ENCODE measurements around the gene HOXD9.

HOXD9 gene

GRCh38 chr2:176157499-176158185, 35.1 kb downstream of the HOXD9 start:
- no peak for DNase-seq

DNA sequence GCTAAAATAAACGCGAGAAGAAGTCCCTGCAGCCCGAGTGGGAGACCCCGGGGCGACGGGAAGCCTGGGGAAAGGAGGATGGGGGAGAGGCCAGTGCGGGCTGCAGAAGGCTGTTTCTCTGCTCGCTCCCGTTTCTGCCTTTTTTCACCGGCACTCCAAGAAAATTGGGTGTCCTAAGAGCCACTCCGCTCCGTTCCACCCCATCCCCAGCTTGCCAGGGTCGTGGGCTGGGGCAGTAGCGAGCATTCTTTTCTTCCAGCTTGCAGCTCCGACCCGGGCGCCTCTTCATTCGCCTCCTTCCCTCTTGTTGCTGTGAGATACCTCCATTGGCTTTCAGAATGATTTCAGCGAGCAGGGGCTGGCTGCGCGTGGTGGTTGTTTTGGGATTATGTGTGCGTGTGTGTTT, 35.7 kb downstream of the HOXD9 start:
- DNase-seq = no peak

DNA sequence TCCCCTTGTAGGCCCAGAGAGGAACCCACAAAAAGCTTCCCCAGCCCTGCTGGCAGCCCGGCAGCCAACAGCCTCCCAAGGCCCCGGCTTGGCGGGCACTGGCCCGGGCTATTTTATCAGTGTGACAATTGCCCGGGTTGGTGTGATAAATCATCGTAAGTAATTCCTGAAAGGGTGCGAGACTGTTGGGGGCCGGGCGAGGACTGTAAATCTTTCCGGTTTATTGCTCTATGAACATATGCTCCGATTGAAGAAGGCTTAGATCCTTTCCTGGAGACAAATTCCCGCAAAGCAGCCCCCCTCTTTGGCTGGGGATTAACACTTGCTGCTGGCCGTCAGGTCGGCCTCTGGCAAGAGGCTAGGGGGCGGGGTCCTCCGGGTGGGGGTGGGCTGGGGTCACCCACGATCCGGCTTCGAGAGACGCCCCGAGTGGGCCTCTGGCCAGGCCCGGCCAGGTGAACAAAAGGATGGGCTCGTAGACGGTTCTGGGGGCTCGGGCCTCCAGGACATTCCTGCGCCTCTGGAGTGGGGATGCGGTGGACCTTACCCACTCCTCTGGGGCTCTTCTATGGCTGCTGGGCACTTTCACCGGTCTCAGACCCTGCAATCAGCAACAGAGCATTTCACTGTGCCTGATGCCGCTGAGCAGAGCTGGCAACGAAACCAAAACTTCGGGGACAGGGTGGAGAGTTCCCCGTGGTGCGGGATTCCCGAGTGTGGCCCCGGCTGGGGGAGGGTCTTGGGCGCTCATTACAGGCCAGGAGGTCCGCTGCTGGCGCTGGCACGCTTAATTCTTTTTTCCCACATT, 36.5 kb downstream of the HOXD9 start:
- no peak for DNase-seq

- DNase-seq = no peak
These were observed 37.2 kb downstream of the HOXD9 start for GRCh38 chr2:176159663-176160250.

DNA sequence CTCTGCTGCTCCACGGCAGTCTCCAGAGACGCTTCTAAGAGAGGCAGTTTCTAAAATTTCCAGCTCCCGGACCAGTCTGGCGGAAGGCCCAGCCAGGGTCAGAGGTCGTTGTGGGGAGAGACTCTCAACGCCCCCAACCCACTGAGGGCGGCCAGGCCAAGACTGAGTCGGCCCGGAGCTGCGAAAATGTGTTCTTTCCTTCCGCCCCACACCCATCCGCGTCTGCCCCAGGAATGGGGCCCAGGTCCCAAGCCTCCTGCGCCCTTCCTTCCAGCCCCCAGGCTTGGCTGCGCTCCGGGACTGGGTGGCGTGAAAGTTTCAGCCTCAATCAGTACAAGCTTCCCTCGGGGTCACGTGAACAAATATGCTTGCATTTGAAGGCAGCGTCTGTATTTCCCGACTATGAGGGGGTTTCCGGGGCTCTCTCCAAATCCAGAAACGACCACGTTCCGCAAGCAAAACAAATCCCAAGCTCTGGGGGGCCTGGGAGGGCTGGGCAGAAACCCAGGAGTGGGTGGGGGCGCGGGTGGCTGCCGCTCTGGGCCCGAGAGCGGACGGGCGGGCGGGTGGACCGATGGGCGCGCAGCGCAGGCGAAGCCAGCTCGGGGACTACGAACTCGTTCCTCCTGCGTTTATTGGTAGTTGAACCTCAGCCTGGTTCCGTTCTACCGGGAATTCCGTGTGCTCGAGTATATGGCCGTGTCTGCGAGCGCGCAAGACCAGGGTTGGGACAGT, 37.9 kb downstream of the HOXD9 start:
- DNase-seq = no peak

DNA sequence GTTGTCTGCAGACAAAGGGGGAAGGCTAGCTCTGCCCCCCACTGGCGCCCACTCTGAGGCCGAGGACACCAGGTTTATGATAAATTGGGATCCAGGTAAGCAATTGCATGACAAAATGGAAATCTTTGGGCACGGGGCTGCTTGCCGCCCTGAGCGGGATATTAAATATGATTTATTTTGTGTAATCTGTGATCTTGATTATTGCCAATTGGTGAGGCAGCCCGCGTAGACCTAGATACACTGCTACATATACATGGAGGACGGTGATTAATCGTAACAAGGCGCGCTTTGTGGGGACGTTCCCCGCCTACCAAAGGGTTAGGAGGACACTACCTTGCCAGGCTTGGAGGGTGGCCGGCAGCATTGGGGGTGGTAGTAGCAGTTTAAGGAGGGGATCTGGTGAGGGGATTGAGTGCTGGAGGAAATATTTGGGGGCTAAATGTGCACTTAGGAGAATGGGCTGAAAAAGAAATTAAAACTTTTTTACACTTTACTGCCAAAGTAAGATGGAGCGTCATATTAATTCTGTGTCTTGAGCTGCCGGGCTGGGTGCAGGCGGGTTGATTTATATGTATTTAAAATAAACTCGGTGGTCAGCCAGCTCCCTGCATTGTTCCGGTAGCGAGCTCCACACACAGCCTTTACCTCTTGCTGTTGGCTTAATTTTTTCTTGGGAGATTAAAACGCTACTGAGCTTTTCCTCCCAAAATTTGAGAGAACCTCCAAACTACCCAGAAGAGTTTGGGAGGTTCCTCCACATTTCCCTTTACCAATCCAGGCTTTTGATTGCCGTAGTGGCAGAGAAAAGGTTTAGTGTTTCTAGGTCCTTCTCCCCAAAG, 38.7 kb downstream of the HOXD9 start:
- DNase-seq = no peak

DNA sequence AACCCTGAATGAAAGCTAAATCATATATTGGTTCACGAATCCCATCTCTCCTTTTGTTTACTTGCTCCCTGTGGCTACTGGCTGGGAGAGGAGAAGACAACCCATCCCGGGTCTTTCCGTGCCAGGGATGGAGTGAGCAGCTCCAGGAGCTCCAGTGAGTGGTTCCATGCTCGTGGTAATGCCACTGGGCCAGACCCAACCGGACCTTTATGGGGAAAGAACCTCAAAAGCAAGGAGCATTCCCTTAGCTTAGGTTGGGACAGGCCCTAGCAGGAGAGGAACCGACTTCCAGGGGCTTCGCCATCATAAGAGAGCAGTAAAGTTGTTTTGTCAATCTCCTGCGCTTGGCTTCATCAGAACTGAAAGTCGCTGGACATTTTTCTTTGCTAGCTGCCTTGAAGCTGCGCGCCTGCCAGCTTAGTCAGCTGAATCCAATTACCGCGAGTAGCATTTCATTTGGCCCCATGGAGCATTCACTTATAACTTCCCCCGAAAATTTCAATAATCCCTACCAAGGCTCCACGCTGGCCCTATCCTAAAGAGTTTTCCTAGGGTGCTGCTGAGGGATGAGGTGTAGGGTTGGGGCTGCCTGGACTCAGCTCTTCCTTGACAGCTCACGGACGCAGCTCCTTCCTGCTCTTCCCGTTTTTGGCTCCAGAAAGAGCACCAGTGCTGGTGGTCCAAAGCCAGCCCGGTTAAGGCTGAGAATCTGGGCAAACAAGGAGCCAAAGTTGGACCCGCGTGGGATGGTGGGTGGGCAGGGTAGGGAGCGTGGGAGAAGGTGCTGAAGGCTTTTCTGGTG, 39.5 kb downstream of the HOXD9 start:
- DNase-seq = no peak

DNA sequence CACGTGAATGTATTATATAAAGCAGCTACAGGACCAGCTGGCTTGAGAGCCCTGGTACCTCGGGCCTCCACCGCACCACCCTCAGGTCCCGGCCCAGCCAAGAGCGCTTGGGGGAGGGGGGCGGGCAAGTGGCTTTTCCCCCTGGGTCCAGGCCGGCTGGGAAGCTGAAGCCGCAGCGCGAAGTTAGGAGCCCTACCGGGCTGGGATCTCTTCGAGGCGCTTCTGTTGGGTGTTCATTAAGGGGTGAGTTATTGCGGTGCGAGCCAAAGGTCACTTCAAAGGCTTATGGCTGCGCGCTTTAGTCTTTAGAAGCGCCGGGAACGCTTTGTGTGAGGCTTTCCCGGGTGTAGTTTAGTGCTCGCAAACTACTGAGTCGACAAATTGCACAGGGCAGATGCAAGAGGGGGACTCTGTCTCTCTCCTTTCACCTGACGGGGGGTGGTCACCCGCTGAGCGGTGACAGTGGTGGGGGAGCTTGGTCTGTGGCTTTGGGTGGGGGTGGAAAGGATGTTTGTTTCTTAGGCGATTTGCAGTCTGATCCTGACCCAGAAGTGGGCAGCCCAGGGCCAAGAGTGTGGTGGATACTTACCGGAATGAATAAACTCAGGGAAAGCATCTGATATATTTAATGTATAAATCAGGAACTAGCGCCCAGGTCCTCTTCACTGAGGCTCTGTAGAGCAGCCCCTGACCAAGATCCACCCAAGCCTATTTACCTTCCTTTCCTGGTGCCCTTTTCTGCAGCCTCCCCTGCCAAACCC, 40.6 kb downstream of the HOXD9 start:
- no peak for DNase-seq

GRCh38 chr2:176163672-176164056, 41.1 kb downstream of the HOXD9 start:
- no peak for DNase-seq

GRCh38 chr2:176164201-176164600, 41.7 kb downstream of the HOXD9 start:
- no peak for DNase-seq

GRCh38 chr2:176164611-176165369, 42.3 kb downstream of the HOXD9 start:
- DNase-seq = no peak

DNA sequence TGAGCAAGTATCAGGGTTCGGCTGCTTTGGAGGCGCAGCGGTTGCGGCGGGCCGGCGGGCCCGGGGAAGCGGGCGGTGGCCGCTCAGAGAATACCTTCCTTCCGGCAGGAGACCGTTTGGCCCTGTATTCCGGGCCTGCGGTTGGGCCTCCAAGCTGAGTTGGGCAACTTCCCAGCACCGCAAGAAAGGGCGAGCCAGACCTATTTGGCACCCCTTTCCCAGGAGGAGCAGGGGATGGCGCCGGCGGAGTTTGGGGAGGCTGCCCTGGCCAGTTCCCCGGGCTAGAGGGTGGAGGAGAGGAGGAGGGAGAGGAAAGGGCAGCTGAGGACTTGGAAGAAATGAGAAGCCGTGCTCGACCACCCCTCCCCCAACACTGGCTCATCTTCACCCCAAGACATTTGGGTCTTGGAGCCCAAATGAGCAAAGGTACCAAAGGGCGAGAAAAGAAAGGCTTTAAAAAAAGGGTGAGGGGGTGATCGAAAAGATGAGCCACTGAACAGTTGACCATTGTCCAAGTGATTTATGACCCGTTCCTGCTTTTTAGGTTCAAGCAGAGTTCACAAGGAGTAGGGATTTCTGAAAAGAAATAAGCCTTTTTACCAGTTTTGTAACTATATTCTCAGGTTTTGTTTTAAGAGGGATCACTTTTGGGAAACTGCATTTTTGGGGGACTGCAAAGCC, 43.0 kb downstream of the HOXD9 start:
- DNase-seq = no peak

- DNase-seq = no peak
These were observed 43.8 kb downstream of the HOXD9 start for GRCh38 chr2:176166272-176166671.

GRCh38 chr2:176167398-176167797, 44.9 kb downstream of the HOXD9 start:
- no peak for DNase-seq

GRCh38 chr2:176169181-176169580, 46.7 kb downstream of the HOXD9 start:
- no peak for DNase-seq

GRCh38 chr2:176169711-176170110, 47.2 kb downstream of the HOXD9 start:
- DNase-seq = no peak

- no peak for DNase-seq
These were observed 48.2 kb downstream of the HOXD9 start for GRCh38 chr2:176170602-176171305.

GRCh38 chr2:176171351-176172006, 49.0 kb downstream of the HOXD9 start:
- no peak for DNase-seq
